ENCODE data around the gene NTM.

Gene NTM

GRCh38 chr11:131544591-131544990 is 174.2 kb downstream of the NTM start:
- no peaks in the 10 kb centered on the region for H3K36me3 ChIP-seq (replicated peaks; ENCODE audit: low read depth, low read length)
- no peaks in the 10 kb centered on the region for H3K4me1 ChIP-seq (ENCODE audit: low read length)
- no peak overlapping the region for H3K4me2 ChIP-seq (ENCODE audit: low read length)
- no peaks in the 10 kb centered on the region for H3K79me2 ChIP-seq (ENCODE audit: low read length)
- TF ChIP-seq CTCF (IDR thresholded peaks at IDR 0.05; ENCODE audit: low read depth, low read length): peak; percentile 8; the same call in 1 of the 2 replicates
- TF ChIP-seq EZH2phosphoT487 (IDR thresholded peaks at IDR 0.05; ENCODE audit: low read depth): no peak
- H3K27me3 ChIP-seq (ENCODE audit: low read depth, low read length): peaks cover 70% of the 10 kb centered on the region
- no peak overlapping the region for H2AFZ ChIP-seq (ENCODE audit: low read depth, low read length)
- H3K4me3 ChIP-seq (ENCODE audit: low read length): no peak overlapping the region
- no peaks in the 10 kb centered on the region for H4K20me1 ChIP-seq (ENCODE audit: insufficient read depth, low read length)
- H3K9ac ChIP-seq (ENCODE audit: low read length): no peak overlapping the region
- H3K27ac ChIP-seq (ENCODE audit: low read length): no peak overlapping the region
- H3K9me3 ChIP-seq (ENCODE audit: insufficient read depth, low read length): no peaks in the 10 kb centered on the region

- Histone ChIP-seq H3K79me2 (ENCODE audit: low read length) (no peaks in the 10 kb centered on the region), H3K4me2 (ENCODE audit: low read length) (no peak overlapping the region), H3K4me3 (ENCODE audit: low read length) (no peak overlapping the region), H2AFZ (ENCODE audit: low read depth, low read length) (no peak overlapping the region), H4K20me1 (ENCODE audit: insufficient read depth, low read length) (no peaks in the 10 kb centered on the region), H3K9me3 (ENCODE audit: insufficient read depth, low read length) (no peaks in the 10 kb centered on the region), H3K27me3 (ENCODE audit: low read depth, low read length) (peaks cover 73% of the 10 kb centered on the region), H3K9ac (ENCODE audit: low read length) (no peak overlapping the region), H3K27ac (ENCODE audit: low read length) (no peak overlapping the region), H3K36me3 (replicated peaks; ENCODE audit: low read depth, low read length) (no peaks in the 10 kb centered on the region), H3K4me1 (ENCODE audit: low read length) (no peaks in the 10 kb centered on the region)
- TF ChIP-seq CTCF (IDR thresholded peaks at IDR 0.05; ENCODE audit: low read depth, low read length) (no peak), EZH2phosphoT487 (IDR thresholded peaks at IDR 0.05; ENCODE audit: low read depth) (no peak)
These were observed 175.9 kb downstream of the NTM start for GRCh38 chr11:131546218-131546895.

- no peak overlapping the region for H3K4me3 ChIP-seq (ENCODE audit: low read length)
- no peaks in the 10 kb centered on the region for H4K20me1 ChIP-seq (ENCODE audit: insufficient read depth, low read length)
- no peak overlapping the region for H3K27ac ChIP-seq (ENCODE audit: low read length)
- H3K4me1 ChIP-seq (ENCODE audit: low read length): no peaks in the 10 kb centered on the region
- TF ChIP-seq EZH2phosphoT487 (IDR thresholded peaks at IDR 0.05; ENCODE audit: low read depth): no peak
- no peak for TF ChIP-seq CTCF (IDR thresholded peaks at IDR 0.05; ENCODE audit: low read depth, low read length)
- H3K36me3 ChIP-seq (replicated peaks; ENCODE audit: low read depth, low read length): no peaks in the 10 kb centered on the region
- H3K79me2 ChIP-seq (ENCODE audit: low read length): no peaks in the 10 kb centered on the region
- no peak overlapping the region for H3K4me2 ChIP-seq (ENCODE audit: low read length)
- no peak overlapping the region for H3K9ac ChIP-seq (ENCODE audit: low read length)
- no peaks in the 10 kb centered on the region for H3K9me3 ChIP-seq (ENCODE audit: insufficient read depth, low read length)
- no peak overlapping the region for H2AFZ ChIP-seq (ENCODE audit: low read depth, low read length)
- peaks cover 69% of the 10 kb centered on the region for H3K27me3 ChIP-seq (ENCODE audit: low read depth, low read length)
These were observed 178.7 kb downstream of the NTM start for GRCh38 chr11:131549099-131549498.

DNA sequence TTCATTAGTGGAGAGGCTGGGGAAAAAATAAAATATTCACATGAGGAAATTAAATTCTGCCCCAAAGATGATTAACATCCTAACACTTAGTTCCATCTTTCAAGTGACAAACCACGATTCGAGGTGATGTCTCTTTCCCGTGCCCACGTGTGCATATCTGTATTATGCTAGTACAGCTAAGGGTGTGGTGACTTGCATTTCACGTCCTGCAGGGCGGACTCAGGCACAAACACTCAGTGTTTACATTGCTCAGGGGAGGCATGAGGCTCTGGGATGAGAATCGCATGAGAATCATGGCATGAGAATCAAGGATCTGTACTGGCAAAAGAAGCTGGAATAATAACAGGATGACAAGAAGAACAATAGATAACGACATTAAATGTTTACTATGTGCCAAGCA is 179.4 kb downstream of the NTM start:
- no peaks in the 10 kb centered on the region for H4K20me1 ChIP-seq (ENCODE audit: insufficient read depth, low read length)
- H3K4me2 ChIP-seq (ENCODE audit: low read length): no peak overlapping the region
- H3K36me3 ChIP-seq (replicated peaks; ENCODE audit: low read depth, low read length): no peaks in the 10 kb centered on the region
- H3K79me2 ChIP-seq (ENCODE audit: low read length): no peaks in the 10 kb centered on the region
- no peak overlapping the region for H3K4me3 ChIP-seq (ENCODE audit: low read length)
- no peak overlapping the region for H3K27ac ChIP-seq (ENCODE audit: low read length)
- no peaks in the 10 kb centered on the region for H3K9me3 ChIP-seq (ENCODE audit: insufficient read depth, low read length)
- H3K4me1 ChIP-seq (ENCODE audit: low read length): no peaks in the 10 kb centered on the region
- no peak for TF ChIP-seq EZH2phosphoT487 (IDR thresholded peaks at IDR 0.05; ENCODE audit: low read depth)
- no peak for TF ChIP-seq CTCF (IDR thresholded peaks at IDR 0.05; ENCODE audit: low read depth, low read length)
- peaks cover 67% of the 10 kb centered on the region for H3K27me3 ChIP-seq (ENCODE audit: low read depth, low read length)
- no peak overlapping the region for H3K9ac ChIP-seq (ENCODE audit: low read length)
- H2AFZ ChIP-seq (ENCODE audit: low read depth, low read length): no peak overlapping the region

Data from OCI-LY3 (cell line).